GM20431 (cell line): Measurements from ENCODE around the gene RNASE9.
"Not testable (repeated sequence)": the region's sequence is repeated elsewhere in the genome, so short reads cannot be mapped to it uniquely, and the experiment has no call there.

Source experiments
- in situ Hi-C: fragments of 300-500 bp; cut with MseI, MboI; formaldehyde crosslinking; loops from one replicate; pipeline ENCODE4 v1.15.0; 2020; ENCODE audit warnings: low sequenced_read_pairs; ENCODE audit not compliant: unreplicated experiment

RNASE9 gene

GRCh38 chr14:20530771-20531571 lies 29.9 kb downstream of the RNASE9 start:
- in situ Hi-C loops, result no loop called here

GRCh38 chr14:20529806-20530205 lies 31.0 kb downstream of the RNASE9 start:
- in situ Hi-C loops, result no loop called here

GRCh38 chr14:20524027-20524426 lies 36.8 kb downstream of the RNASE9 start:
- in situ Hi-C loops, result no loop called here

- in situ Hi-C loops, result no loop called here
Observed at GRCh38 chr14:20522332-20522731, 38.5 kb downstream of the RNASE9 start.

GRCh38 chr14:20516921-20517320 lies 43.9 kb downstream of the RNASE9 start:
- in situ Hi-C loops, result no loop called here

GRCh38 chr14:20515846-20516245 lies 45.0 kb downstream of the RNASE9 start:
- in situ Hi-C loops, result no loop called here

- in situ Hi-C loops, result no loop called here
Observed at GRCh38 chr14:20512177-20512905, 48.5 kb downstream of the RNASE9 start.

GRCh38 chr14:20508367-20508766 lies 52.5 kb downstream of the RNASE9 start:
- in situ Hi-C loops, result no loop called here

- in situ Hi-C loops, result not testable (repeated sequence)
Observed at GRCh38 chr14:20507537-20507936, 53.3 kb downstream of the RNASE9 start.

- in situ Hi-C loops, result not testable (repeated sequence)
Observed at GRCh38 chr14:20506752-20507151, 54.1 kb downstream of the RNASE9 start.

- in situ Hi-C loops, result not testable (repeated sequence)
Observed at GRCh38 chr14:20506276-20506675, 54.6 kb downstream of the RNASE9 start.
